HG03064 (cell line): ENCODE results near the gene MAGI2.
"Not testable (repeated sequence)": the region's sequence is repeated elsewhere in the genome, so short reads cannot be mapped to it uniquely, and the experiment has no call there.

Experiments
- ATAC-seq: cut with Tn5 transposase; IDR thresholded peaks from one replicate; pipeline ENCODE4 v1.9.1; 2021; ENCODE audit warnings: low read depth; ENCODE audit not compliant: unreplicated experiment

The MAGI2 gene

DNA sequence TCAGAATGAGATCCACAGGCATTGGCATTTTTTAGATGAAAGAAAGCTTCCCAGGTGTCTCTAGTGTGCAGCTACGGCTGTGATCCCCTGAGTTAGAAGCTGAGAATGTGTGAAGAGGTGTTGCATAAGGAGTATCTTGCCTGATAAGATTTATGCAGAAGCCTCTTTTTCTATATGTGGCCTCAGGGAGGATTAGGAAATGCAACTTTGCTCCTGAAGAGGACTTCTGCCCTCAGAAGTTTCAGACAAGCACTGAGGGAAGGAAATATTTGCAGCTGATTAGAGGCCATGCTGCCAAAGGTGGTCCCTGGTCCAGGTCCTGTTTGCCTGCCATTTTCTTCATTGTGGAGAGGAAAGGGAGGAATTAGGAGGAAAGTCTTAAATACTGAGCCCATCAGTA, 1103.1 kb downstream of the MAGI2 start:
- ATAC-seq = no peak

GRCh38 chr7:78346827-78347226, 1106.6 kb downstream of the MAGI2 start:
- ATAC-seq = no peak

DNA sequence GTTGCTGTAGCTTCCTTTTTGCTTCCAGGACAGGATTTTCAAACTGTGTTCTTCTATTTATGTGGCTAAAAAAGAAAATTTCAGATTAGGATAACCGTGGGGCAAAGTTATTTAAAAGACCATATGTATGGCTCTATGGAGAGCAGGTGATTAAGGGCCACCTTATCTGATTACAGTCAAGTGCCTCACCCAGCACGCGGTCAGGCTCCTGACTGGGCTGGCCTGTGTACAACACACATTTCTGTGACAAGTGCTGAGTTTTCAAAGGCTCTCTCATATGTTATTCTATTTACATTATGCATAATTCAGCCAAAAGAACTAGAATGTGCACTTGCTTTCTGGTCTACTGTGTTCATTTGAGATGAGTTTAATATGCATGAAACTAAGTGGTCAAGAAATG, 1107.5 kb downstream of the MAGI2 start:
- ATAC-seq = no peak

GRCh38 chr7:78345293-78345911, 1108.1 kb downstream of the MAGI2 start:
- no peak for ATAC-seq

- ATAC-seq = no peak
These were observed 1119.0 kb downstream of the MAGI2 start for GRCh38 chr7:78334426-78334825.

DNA sequence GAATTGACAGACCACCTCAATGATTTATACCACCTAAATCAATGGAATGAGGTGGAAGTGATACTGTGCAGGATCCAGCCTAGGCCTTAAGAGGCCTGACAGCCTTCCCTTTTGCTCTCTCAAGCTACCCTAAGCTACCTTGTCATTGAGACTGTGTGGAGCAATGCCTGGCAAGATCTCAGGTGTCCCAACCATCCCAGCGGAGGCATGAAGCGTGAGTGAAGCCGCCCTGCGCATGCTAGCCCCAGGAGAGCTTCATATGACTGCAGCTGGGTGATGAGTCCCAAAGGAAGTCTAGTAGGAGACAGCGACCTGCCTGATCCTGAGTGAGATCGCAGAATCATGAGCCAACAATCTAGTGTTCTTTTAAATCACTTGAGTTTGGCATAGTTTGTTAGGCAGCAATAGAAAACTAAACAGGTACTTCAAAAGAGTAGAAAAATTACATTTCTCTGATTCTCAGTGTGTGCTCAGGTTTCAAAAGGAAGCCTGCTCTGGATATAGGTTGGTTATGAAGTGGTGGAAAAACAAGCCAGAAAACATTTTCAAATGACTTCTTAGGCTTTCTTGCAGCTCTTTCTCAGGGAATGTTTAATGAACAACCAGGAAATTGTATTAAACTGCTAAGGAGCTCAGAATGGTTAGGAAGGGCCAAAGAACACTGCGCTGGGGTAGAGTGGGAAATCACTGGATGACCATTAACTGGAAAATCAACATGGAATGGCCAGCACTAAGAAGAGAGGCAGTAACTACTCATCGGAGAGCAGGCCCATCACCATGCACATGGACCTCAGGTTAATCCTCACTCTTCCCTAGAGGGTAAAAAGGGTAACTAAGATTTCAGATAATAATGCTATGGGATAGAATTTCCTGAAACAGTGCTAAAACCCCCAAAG, 1119.7 kb downstream of the MAGI2 start:
- ATAC-seq = no peak

- no peak for ATAC-seq
These were observed 1124.3 kb downstream of the MAGI2 start for GRCh38 chr7:78329001-78329655.

GRCh38 chr7:78327718-78328117, 1125.7 kb downstream of the MAGI2 start:
- ATAC-seq = no peak

GRCh38 chr7:78326876-78327275, 1126.6 kb downstream of the MAGI2 start:
- no peak for ATAC-seq

DNA sequence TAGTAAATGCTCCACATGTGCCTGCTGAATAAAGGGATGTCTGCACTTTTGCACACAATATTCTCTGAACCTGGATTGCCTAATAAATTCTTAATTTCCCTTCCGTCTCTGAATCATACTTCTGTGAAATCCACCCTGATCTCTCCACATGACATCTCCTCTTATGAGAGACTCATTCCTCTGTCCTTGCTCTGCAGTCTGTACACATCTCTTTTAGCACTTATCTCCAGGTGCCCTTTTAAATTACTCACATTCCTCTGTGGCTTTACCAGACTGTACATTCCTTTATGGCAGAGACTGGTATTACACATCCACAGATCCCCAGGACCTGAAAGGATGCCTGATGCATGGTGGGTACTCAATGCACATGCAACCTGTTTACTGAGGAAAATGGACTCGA, 1127.3 kb downstream of the MAGI2 start:
- no peak for ATAC-seq

GRCh38 chr7:78323118-78323517, 1130.3 kb downstream of the MAGI2 start:
- ATAC-seq = no peak

DNA sequence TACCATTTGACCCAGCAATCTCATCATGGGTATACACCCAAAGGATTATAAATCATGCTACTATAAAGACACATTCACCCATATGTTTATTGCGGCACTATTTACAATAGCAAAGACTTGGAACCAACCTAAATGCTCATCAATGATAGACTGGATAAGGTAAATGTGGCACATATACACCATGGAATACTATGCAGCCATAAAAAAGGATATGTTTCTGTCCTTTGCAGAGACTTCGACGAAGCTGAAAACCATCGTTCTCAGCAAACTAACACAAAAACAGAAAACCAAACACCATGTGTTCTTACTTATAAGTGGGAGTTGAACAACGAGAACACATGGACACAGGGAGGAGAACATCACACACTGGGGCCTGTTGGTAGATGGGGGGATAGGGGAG, 1131.2 kb downstream of the MAGI2 start:
- not testable (repeated sequence) for ATAC-seq

DNA sequence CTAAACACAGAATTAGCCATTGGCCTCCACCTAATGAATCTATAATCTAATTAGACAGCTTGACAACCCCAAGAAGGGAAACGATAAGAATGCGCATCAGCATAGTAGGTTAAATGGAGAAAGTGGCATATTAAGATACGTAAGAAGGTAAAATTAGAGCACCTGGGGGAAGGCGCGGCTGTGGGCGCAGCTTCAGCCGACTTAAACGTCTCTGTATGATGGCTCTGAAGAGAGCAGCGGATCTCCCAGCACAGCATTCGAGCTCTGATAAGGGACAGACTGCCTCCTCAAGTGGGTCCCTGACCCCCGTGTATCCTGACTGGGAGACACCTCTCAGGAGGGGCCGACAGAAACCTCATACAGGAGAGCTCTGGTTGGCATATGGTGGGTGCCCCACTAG, 1136.1 kb downstream of the MAGI2 start:
- no peak for ATAC-seq

DNA sequence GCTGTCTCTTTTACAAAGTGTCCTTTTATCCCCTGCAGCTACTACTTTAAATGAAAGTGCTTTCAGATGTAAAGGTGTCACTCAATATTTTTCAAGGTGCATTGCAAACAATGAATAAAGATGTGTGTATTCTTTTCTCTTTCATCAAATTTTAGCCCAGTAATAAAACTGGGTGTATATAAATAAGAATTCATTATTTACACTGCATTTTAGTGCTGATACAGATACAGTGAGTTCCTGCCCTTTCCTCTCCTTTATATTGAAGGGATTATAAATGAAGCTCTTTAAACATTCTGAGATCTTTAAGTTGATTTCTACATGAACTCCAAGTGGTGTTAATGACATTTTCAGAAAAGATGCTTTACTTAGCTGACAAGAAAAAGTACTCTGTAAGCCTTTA, 1137.4 kb downstream of the MAGI2 start:
- no peak for ATAC-seq

DNA sequence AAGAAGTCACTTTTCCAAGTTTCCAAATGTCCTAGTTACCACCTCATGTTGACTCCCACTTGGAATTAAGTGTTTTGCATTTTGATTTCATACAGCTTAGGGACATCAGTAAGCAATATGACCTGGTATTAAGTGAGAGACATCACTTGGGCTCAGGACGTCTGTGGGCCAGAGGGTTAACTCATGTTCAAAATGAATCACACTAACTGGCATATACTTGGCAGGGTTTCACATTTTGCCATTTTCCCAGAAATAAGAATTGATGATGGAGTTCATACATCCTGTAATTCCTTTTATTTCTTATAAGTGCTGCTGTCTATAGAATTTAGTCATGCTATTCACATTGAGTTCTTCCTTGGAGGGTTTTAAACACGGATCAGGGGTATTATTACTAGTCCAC, 1138.3 kb downstream of the MAGI2 start:
- ATAC-seq = no peak

- ATAC-seq = no peak
These were observed 1142.3 kb downstream of the MAGI2 start for GRCh38 chr7:78311181-78311580.

DNA sequence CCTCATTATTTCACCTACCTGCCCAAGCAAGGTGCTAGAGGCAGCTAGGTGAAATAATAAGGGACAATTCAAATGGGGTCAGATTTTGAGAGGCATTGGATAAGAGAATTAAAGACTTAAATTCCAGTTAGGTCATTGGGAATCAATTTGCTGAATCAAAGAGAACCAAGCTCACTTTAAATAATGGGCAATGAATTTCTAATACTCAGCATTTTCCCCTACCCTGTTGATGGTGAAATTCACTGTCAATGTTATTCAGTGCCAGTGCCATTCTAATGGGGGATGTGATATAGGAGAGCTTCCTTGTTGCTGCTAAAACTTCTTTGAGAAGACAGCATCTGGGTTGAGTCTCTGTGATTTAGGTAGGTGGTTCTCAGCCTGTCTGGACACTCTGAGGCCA, 1145.6 kb downstream of the MAGI2 start:
- no peak for ATAC-seq

- ATAC-seq = no peak
These were observed 1146.8 kb downstream of the MAGI2 start for GRCh38 chr7:78306634-78307033.

GRCh38 chr7:78301407-78301806, 1152.1 kb downstream of the MAGI2 start:
- no peak for ATAC-seq

DNA sequence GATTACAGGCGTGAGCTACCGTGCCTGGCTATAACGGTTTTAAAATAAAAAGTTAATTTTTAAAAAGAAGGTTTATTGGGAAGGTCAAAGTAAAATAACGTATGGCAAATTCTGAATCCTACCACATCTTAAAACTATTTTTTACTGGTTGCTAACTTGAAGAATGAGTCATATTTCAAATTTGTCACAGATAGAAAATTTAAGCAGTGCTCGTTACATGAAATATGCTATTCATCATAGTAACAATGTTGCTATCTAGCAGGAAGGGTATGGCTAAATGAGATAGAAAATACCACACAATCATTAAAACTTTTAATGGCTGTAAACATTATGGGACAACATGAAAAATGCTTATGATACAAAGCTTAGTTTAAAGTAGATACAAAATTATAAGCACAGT, 1154.4 kb downstream of the MAGI2 start:
- ATAC-seq = no peak

DNA sequence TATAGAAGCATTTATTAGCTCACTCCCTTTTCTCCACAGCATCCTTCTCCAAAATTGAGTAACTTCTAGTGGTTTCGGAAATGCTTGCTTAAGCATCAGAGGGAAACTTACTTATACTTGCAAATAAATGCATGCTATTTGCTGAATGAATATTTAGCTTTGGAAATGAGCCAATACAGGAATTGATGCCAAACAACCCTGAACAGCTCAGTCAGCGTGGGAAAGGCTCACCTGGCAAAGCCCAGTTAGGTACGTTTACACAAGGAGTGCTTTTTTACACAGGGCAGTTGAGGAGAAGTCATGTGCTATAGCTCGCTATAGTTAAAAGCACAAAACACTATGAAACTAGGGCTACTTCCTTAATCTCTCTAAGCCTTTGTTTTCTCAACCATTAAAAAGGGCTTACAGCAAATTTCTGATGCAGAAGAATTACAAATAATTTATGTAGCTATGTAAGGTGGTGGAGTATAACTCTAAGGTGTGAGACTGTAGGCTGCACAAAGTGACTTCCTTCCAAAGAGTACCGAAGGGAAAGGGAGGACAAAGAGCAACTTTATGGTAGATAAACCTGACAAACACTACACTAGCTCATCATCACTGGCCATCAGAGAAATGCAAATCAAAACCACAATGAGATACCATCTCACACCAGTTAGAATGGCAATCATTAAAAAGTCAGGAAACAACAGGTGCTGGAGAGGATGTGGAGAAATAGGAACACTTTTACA, 1156.7 kb downstream of the MAGI2 start:
- no peak for ATAC-seq
